Breast epithelium (tissue), 4 donors: Measurements from ENCODE around the gene PTPN18. TPM values are rescaled to one million over a fixed set of nuclear protein-coding genes. Genes with fewer than 3 reads are reported as not detected.
A peak's percentile ranks its signal among the peaks of the same experiment; 100 is the strongest.

ENCODE experiments used
- DNase-seq, 2 donors: peaks; one replicate each; pipeline ENCODE4 v3.0.0-alpha.2; 2019; ENCODE audit warnings: low spot score in 2 of 2
- H3K27ac ChIP-seq, 2 donors: fragments of 200-600 bp; sonication (generic) in 1 of 2; one replicate each; pipeline ENCODE4 v1.5.1; 2016 to 2019; ENCODE audit warnings: mild to moderate bottlenecking in 1 of 2
- H3K27me3 ChIP-seq, 2 donors: fragments of 200-600 bp; sonication (generic) in 1 of 2; one replicate each; pipeline versions ENCODE4 v1.5.1 to v1.6.0; 2017 to 2019; ENCODE audit warnings: control low read depth in 1 of 2, mild to moderate bottlenecking in 1 of 2
- H3K36me3 ChIP-seq: fragments of 200-600 bp; one replicate; pipeline ENCODE4 v1.5.1; 2019
- H3K4me1 ChIP-seq, 2 donors: fragments of 200-600 bp; sonication (generic); one replicate each; pipeline ENCODE4 v1.5.1; 2016 to 2019; ENCODE audit warnings: control low read depth in 1 of 2
- H3K4me3 ChIP-seq, 3 donors: fragments of 200-600 bp; sonication (generic); 1 replicate in 2 of 3; 2 replicates in 1 of 3; pipeline ENCODE4 v1.5.1; 2016 to 2019; ENCODE audit warnings: mild to moderate bottlenecking in 3 of 3, moderate library complexity in 2 of 3
- H3K9me3 ChIP-seq, 2 donors: fragments of 200-600 bp; sonication (generic) in 1 of 2; one replicate each; pipeline ENCODE4 v1.5.1; 2016 to 2019; ENCODE audit warnings: control low read depth in 1 of 2
- POLR2A ChIP-seq: fragments of 450-650 bp; IDR thresholded peaks from one replicate; pipeline ENCODE4 v1.6.1; 2016; ENCODE audit warnings: antibody characterized with exemption, mild to moderate bottlenecking, moderate library complexity
- POLR2AphosphoS5 ChIP-seq, 3 donors: sonication (generic); formaldehyde crosslinking; IDR thresholded peaks; one replicate each; pipeline ENCODE4 v1.6.1; 2017; ENCODE audit warnings: antibody characterized with exemption in 3 of 3
- intact Hi-C: fragments of 100-400 bp; cut with DNase I; formaldehyde crosslinking; loops from one replicate; pipeline ENCODE4 v1.15.1; 2023; ENCODE audit warnings: low total_unique reads
- total RNA-seq, 3 donors: library from RNA; depleted of rRNA; stranded (reverse); fragments of >200 nt; gene quantifications; one replicate each; pipeline ENCODE4 v1.1.0, GENCODE V29; 2016
- TF ChIP-seq, protein P1 (sequence below), 3 donors: fragments of 450-650 bp; IDR thresholded peaks; one replicate each; pipeline ENCODE4 v1.5.1; 2016 to 2017; ENCODE audit warnings: antibody characterized with exemption in 3 of 3, mild to moderate bottlenecking in 3 of 3, moderate library complexity in 3 of 3

PTPN18 gene
- total RNA-seq, 3 donors from 2014 or later: 50.8 to 77.1 (median 54.3) TPM

DNA sequence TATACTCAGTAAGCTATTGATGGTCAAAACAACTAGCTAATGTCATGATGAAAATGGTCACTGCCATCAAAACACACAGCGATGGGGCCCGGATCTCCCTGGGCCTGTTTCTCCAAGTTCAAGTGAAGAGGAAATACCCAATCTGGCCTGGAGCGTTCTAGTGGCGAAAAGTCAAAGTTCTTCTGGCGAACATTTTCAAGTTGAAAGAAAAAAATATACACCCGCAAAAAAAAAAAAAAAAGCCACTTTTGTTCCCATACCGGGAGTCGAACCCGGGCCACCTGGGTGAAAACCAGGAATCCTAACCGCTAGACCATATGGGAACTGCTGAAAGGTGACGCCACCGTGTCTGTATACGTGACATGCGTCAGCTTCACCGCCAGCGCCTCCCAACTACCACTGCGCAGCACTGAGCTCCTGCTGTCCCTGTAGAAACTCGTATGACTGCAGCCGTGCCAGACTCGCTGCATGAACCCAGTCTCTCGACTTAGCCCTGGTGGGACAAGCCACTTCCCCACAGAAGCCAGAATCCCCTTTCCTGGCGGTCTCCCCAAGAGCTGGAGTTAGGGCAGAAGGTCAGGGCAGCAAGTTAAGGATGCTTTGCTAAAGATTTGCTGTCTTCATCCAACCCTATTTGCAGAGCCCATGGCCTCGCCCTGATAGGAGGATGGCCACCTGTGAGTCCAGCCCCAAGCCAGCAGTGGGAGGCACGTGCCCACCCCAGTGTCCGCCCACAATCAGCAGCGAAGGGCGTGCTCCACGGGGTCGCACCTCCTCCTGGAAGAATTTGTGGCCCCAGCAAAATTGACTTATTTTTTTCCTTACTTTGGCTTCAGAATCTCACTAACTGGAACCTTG lies 18.8 kb upstream of the PTPN18 start:
- intact Hi-C loops: no loop called here
- Histone ChIP-seq H3K4me3 (peak overlapping the region in 2 of 3 donors; percentile 17 to 27), H3K27ac (no peak overlapping the region), H3K36me3 (no peaks in the 10 kb centered on the region), H3K4me1 (no peaks in the 10 kb centered on the region), H3K9me3 (no peaks in the 10 kb centered on the region), H3K27me3 (no peaks in the 10 kb centered on the region)
- peak; percentile 62 to 93 for DNase-seq
- TF ChIP-seq, protein P1, sequence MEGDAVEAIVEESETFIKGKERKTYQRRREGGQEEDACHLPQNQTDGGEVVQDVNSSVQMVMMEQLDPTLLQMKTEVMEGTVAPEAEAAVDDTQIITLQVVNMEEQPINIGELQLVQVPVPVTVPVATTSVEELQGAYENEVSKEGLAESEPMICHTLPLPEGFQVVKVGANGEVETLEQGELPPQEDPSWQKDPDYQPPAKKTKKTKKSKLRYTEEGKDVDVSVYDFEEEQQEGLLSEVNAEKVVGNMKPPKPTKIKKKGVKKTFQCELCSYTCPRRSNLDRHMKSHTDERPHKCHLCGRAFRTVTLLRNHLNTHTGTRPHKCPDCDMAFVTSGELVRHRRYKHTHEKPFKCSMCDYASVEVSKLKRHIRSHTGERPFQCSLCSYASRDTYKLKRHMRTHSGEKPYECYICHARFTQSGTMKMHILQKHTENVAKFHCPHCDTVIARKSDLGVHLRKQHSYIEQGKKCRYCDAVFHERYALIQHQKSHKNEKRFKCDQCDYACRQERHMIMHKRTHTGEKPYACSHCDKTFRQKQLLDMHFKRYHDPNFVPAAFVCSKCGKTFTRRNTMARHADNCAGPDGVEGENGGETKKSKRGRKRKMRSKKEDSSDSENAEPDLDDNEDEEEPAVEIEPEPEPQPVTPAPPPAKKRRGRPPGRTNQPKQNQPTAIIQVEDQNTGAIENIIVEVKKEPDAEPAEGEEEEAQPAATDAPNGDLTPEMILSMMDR (IDR thresholded peaks at IDR 0.05): no peak
- no peak for TF ChIP-seq POLR2AphosphoS5 (IDR thresholded peaks at IDR 0.05)

DNA sequence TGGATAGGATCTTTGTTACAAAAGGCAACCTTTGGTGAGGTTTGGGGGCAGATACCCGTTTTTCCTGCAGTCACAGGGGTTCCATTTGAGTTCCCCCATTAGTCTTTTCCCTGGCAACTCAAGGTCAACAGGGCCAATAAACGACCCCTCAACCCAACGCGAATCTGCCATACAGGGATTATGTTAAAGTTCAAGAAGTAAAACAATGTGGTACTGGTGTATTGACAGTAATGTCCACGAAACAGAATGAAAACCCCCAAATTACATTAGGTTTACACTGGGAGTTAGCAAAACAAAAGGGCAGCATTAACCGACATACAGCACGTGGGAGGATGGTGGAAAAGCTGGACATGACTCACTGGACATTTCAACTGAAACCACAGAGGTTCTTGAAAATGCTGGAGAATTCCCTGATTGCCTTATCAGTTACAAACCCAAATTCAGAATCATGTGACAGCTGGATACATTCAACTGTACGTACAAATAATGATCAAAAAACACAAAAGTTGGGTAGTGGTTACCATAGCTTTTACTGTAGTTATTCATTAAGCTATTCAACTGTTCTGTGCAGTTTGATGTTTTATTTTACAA lies 18.0 kb upstream of the PTPN18 start:
- H3K27ac ChIP-seq: no peak overlapping the region
- intact Hi-C loops: no loop called here
- DNase-seq: no peak

GRCh38 chr2:130338793-130339345 lies 17.0 kb upstream of the PTPN18 start:
- no peak for DNase-seq
- Histone ChIP-seq H3K27me3 (no peaks in the 10 kb centered on the region), H3K9me3 (no peaks in the 10 kb centered on the region), H3K4me3 (no peak overlapping the region), H3K4me1 (peaks cover 0 to 7% of the 10 kb centered on the region in 2 donors), H3K36me3 (no peaks in the 10 kb centered on the region), H3K27ac (no peak overlapping the region)
- intact Hi-C loops: no loop called here
- TF ChIP-seq, protein P1 (IDR thresholded peaks at IDR 0.05): no peak

More for the DNA sequence above, 18.0 kb upstream of the PTPN18 start:
- Histone ChIP-seq H3K27me3 (no peaks in the 10 kb centered on the region), H3K4me3 (no peak overlapping the region), H3K4me1 (no peaks in the 10 kb centered on the region), H3K36me3 (no peaks in the 10 kb centered on the region), H3K9me3 (no peaks in the 10 kb centered on the region)
- no peak for TF ChIP-seq POLR2A
- TF ChIP-seq POLR2AphosphoS5 (IDR thresholded peaks at IDR 0.05): no peak
- TF ChIP-seq, protein P1 (IDR thresholded peaks at IDR 0.05): no peak

- TF ChIP-seq, protein P1 (IDR thresholded peaks at IDR 0.05): no peak
- TF ChIP-seq POLR2A: no peak
- Histone ChIP-seq H3K36me3 (no peaks in the 10 kb centered on the region), H3K4me3 (no peak overlapping the region), H3K27ac (no peak overlapping the region), H3K4me1 (peaks cover 0 to 7% of the 10 kb centered on the region in 2 donors), H3K27me3 (no peaks in the 10 kb centered on the region), H3K9me3 (no peaks in the 10 kb centered on the region)
- no peak for DNase-seq
- intact Hi-C loops: no loop called here
Observed at GRCh38 chr2:130339885-130340745, 15.7 kb upstream of the PTPN18 start.
